GM23338 (cell line): Measurements from ENCODE around the gene MMADHC. TPM values are rescaled to one million over a fixed set of nuclear protein-coding genes. Genes with fewer than 3 reads are reported as not detected.

Source experiments
- ATAC-seq: fragments of 200-7000 bp; cut with Tn5 transposase; 3 replicates; pipeline ENCODE4 v1.9.1; 2020
- DNase-seq: peaks from one replicate; pipeline ENCODE4 v3.0.0-alpha.2; 2015; ENCODE audit warnings: low spot score
- H2AFZ ChIP-seq: fragments of 200-600 bp; sonication (generic); 2 replicates; pipeline ENCODE4 v1.8.0; 2016; ENCODE audit warnings: antibody characterized with exemption, mild to moderate bottlenecking, moderate library complexity
- H3F3A ChIP-seq: fragments of 200-600 bp; sonication (generic); replicated peaks from 2 replicates; pipeline ENCODE4 v1.8.0; 2017; ENCODE audit warnings: antibody characterized with exemption, mixed run types, low read depth
- H3K27ac ChIP-seq: fragments of 200-600 bp; sonication (generic); 2 replicates; pipeline ENCODE4 v1.6.1; 2016; ENCODE audit warnings: low read depth
- H3K27me3 ChIP-seq: fragments of 200-600 bp; sonication (generic); 2 replicates; pipeline ENCODE4 v1.8.0; 2016; ENCODE audit warnings: mild to moderate bottlenecking, mixed run types, moderate library complexity; ENCODE audit not compliant: insufficient read depth
- H3K36me3 ChIP-seq: fragments of 200-600 bp; sonication (generic); 2 replicates; pipeline ENCODE4 v1.8.0; 2016; ENCODE audit warnings: mild to moderate bottlenecking; ENCODE audit not compliant: insufficient read depth
- H3K4me1 ChIP-seq: fragments of 200-600 bp; sonication (generic); 2 replicates; pipeline ENCODE4 v1.8.0; 2016; ENCODE audit warnings: mild to moderate bottlenecking, moderate library complexity; ENCODE audit not compliant: insufficient read depth
- H3K4me2 ChIP-seq: fragments of 200-600 bp; sonication (generic); 2 replicates; pipeline ENCODE4 v1.7.1; 2017; ENCODE audit warnings: mixed run types
- H3K4me3 ChIP-seq: fragments of 200-600 bp; sonication (generic); 2 replicates; pipeline ENCODE4 v1.6.1; 2016; ENCODE audit warnings: mixed run types
- H3K79me2 ChIP-seq: fragments of 200-600 bp; sonication (generic); replicated peaks from 2 replicates; pipeline ENCODE4 v1.8.0; 2017; ENCODE audit warnings: mild to moderate bottlenecking; ENCODE audit not compliant: insufficient read depth
- H3K9me2 ChIP-seq: fragments of 200-600 bp; sonication (generic); 2 replicates; pipeline ENCODE4 v1.8.0; 2017; ENCODE audit not compliant: insufficient read depth
- H4K20me1 ChIP-seq: fragments of 200-600 bp; sonication (generic); replicated peaks from 2 replicates; pipeline ENCODE4 v1.8.0; 2017; ENCODE audit warnings: mild to moderate bottlenecking; ENCODE audit not compliant: insufficient read depth
- H3K27ac Mint-ChIP-seq: 2 replicates; pipeline ENCODE4 v1.8.0; 2020; ENCODE audit warnings: inconsistent platforms, mild to moderate bottlenecking, moderate library complexity, mixed read lengths
- H3K27me3 Mint-ChIP-seq: 3 replicates; pipeline ENCODE4 v1.8.0; 2022; ENCODE audit warnings: low read depth, mild to moderate bottlenecking, moderate library complexity, mixed read lengths, inconsistent platforms; ENCODE audit not compliant: insufficient read depth, poor library complexity
- H3K36me3 Mint-ChIP-seq: 3 replicates; pipeline ENCODE4 v1.8.0; 2021; ENCODE audit warnings: low read depth, mild to moderate bottlenecking, inconsistent platforms, moderate library complexity, mixed read lengths
- H3K4me1 Mint-ChIP-seq: 3 replicates; pipeline ENCODE4 v1.8.0; 2020; ENCODE audit warnings: mild to moderate bottlenecking, inconsistent platforms, mixed read lengths
- H3K4me3 Mint-ChIP-seq: 3 replicates; pipeline ENCODE4 v1.8.0; 2021; ENCODE audit warnings: moderate library complexity, mild to moderate bottlenecking, inconsistent platforms, mixed read lengths
- H3K9me3 Mint-ChIP-seq: 3 replicates; pipeline ENCODE4 v1.8.0; 2020; ENCODE audit warnings: moderate library complexity, mild to moderate bottlenecking, inconsistent platforms, mixed read lengths
- CTCF ChIP-seq, 2 experiments: fragments of 200-600 bp in 1 of 2; sonication (generic) in 1 of 2; conservative IDR thresholded peaks; 2 replicates each; pipeline versions ENCODE4 v1.5.1 to v1.6.1; 2016 to 2017; ENCODE audit warnings: antibody characterized with exemption in 2 of 2, low read depth in 2 of 2, mild to moderate bottlenecking in 2 of 2, moderate library complexity in 1 of 2
- EZH2phosphoT487 ChIP-seq: fragments of 200-600 bp; sonication (generic); IDR thresholded peaks from one replicate; pipeline ENCODE4 v1.8.1; 2018; ENCODE audit warnings: antibody characterized with exemption; ENCODE audit not compliant: unreplicated experiment
- JUNB ChIP-seq: IDR thresholded peaks from one replicate; pipeline ENCODE4 v1.6.1; 2016; ENCODE audit warnings: antibody characterized with exemption; ENCODE audit not compliant: unreplicated experiment
- POLR2AphosphoS5 ChIP-seq: IDR thresholded peaks from 2 replicates; pipeline ENCODE4 v1.6.1; 2016; ENCODE audit warnings: antibody characterized with exemption, low read depth
- STAT1 ChIP-seq: IDR thresholded peaks from one replicate; pipeline ENCODE4 v1.6.1; 2016; ENCODE audit warnings: antibody characterized with exemption; ENCODE audit not compliant: unreplicated experiment
- ZNF331 ChIP-seq: fragments of 250-450 bp; sonication (Bioruptor Pico); IDR thresholded peaks from 2 replicates; pipeline ENCODE4 v1.5.0; 2020; ENCODE audit warnings: low read depth, mild to moderate bottlenecking, moderate library complexity
- polyA plus RNA-seq: library from polyadenylated mRNA; unstranded; fragments of >200 nt; fragmentation: Nextera tagmentation; extraction: Ambion mirVana; gene quantifications from 2 replicates; pipeline ENCODE4 v1.2.1, GENCODE V29; 2016
- total RNA-seq: library from RNA; depleted of rRNA; stranded (reverse); fragments of >200 nt; shearing (Covaris generic); gene quantifications from 2 replicates; pipeline ENCODE4 v1.2.3, GENCODE V29; 2014
- TF ChIP-seq, protein P1 (sequence below): IDR thresholded peaks from 2 replicates; pipeline ENCODE4 v1.6.1; 2016; ENCODE audit warnings: antibody characterized with exemption
- TF ChIP-seq, protein P2 (sequence below): fragments of 250-450 bp; sonication (Bioruptor Pico); IDR thresholded peaks from 2 replicates; pipeline ENCODE4 v1.5.0; 2020; ENCODE audit warnings: mild to moderate bottlenecking, moderate library complexity

Gene MMADHC
- total and polyA plus RNA-seq, 2 experiments from 2014 or later = 135 to 163 TPM

- TF ChIP-seq EZH2phosphoT487 (no peak), JUNB (no peak)
- TF ChIP-seq, protein P1, sequence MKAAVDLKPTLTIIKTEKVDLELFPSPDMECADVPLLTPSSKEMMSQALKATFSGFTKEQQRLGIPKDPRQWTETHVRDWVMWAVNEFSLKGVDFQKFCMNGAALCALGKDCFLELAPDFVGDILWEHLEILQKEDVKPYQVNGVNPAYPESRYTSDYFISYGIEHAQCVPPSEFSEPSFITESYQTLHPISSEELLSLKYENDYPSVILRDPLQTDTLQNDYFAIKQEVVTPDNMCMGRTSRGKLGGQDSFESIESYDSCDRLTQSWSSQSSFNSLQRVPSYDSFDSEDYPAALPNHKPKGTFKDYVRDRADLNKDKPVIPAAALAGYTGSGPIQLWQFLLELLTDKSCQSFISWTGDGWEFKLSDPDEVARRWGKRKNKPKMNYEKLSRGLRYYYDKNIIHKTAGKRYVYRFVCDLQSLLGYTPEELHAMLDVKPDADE = no peak
Measured at GRCh38 chr2:149587950-149588487, 444 bp upstream of the MMADHC start (continued).

DNA sequence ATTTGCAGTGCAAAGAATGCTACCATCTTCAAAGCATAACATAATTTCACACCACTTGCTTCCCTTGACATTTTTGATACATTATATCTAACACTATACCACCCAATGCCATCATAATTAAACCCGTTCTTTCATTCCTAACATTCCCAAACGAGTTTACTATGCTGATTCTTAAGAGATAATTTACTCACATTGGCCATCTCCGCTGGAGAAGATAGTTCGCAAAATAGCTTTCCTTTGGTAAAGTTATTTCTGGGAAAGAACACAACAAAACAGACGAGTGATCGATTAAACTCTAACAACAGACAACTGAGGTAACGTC is 716 bp downstream of the MMADHC start:
- peaks cover 32% of the 10 kb centered on the region; the same call in 2 of the 3 replicates for H3K36me3 Mint-ChIP-seq
- peaks cover 16% of the 10 kb centered on the region; the same call in 1 of the 2 replicates for H3K4me1 ChIP-seq
- peak overlapping the region; percentile 99 for H3K27ac Mint-ChIP-seq
- peaks cover 49% of the 10 kb centered on the region for H3K79me2 ChIP-seq
- H3K9me3 Mint-ChIP-seq = no peaks in the 10 kb centered on the region; the same call in 2 of the 3 replicates
- H3K4me3 Mint-ChIP-seq = peak overlapping the region; percentile 94
- ATAC-seq = no peak
- peak overlapping the region; percentile 21; the same call in 1 of the 2 replicates for H2AFZ ChIP-seq
- peaks cover 11% of the 10 kb centered on the region for H3K4me1 Mint-ChIP-seq
- peak overlapping the region; percentile 97 for H3K27ac ChIP-seq
- H4K20me1 ChIP-seq = no peaks in the 10 kb centered on the region; the same call in 1 of the 2 replicates
- H3K9me2 ChIP-seq = no peaks in the 10 kb centered on the region
- no peaks in the 10 kb centered on the region for H3K27me3 ChIP-seq
- H3K4me3 ChIP-seq = peak overlapping the region; percentile 79
- H3K36me3 ChIP-seq = peaks cover 3% of the 10 kb centered on the region; the same call in 1 of the 2 replicates
- TF ChIP-seq ZNF331 (CRISPR knock-in tag) (no peak), CTCF (conservative IDR thresholded peaks at IDR 0.05; ENCODE audit: low read depth in 2 of 2) (no peak), POLR2AphosphoS5 (no peak), EZH2phosphoT487 (no peak), STAT1 (no peak)
- TF ChIP-seq, protein P2, sequence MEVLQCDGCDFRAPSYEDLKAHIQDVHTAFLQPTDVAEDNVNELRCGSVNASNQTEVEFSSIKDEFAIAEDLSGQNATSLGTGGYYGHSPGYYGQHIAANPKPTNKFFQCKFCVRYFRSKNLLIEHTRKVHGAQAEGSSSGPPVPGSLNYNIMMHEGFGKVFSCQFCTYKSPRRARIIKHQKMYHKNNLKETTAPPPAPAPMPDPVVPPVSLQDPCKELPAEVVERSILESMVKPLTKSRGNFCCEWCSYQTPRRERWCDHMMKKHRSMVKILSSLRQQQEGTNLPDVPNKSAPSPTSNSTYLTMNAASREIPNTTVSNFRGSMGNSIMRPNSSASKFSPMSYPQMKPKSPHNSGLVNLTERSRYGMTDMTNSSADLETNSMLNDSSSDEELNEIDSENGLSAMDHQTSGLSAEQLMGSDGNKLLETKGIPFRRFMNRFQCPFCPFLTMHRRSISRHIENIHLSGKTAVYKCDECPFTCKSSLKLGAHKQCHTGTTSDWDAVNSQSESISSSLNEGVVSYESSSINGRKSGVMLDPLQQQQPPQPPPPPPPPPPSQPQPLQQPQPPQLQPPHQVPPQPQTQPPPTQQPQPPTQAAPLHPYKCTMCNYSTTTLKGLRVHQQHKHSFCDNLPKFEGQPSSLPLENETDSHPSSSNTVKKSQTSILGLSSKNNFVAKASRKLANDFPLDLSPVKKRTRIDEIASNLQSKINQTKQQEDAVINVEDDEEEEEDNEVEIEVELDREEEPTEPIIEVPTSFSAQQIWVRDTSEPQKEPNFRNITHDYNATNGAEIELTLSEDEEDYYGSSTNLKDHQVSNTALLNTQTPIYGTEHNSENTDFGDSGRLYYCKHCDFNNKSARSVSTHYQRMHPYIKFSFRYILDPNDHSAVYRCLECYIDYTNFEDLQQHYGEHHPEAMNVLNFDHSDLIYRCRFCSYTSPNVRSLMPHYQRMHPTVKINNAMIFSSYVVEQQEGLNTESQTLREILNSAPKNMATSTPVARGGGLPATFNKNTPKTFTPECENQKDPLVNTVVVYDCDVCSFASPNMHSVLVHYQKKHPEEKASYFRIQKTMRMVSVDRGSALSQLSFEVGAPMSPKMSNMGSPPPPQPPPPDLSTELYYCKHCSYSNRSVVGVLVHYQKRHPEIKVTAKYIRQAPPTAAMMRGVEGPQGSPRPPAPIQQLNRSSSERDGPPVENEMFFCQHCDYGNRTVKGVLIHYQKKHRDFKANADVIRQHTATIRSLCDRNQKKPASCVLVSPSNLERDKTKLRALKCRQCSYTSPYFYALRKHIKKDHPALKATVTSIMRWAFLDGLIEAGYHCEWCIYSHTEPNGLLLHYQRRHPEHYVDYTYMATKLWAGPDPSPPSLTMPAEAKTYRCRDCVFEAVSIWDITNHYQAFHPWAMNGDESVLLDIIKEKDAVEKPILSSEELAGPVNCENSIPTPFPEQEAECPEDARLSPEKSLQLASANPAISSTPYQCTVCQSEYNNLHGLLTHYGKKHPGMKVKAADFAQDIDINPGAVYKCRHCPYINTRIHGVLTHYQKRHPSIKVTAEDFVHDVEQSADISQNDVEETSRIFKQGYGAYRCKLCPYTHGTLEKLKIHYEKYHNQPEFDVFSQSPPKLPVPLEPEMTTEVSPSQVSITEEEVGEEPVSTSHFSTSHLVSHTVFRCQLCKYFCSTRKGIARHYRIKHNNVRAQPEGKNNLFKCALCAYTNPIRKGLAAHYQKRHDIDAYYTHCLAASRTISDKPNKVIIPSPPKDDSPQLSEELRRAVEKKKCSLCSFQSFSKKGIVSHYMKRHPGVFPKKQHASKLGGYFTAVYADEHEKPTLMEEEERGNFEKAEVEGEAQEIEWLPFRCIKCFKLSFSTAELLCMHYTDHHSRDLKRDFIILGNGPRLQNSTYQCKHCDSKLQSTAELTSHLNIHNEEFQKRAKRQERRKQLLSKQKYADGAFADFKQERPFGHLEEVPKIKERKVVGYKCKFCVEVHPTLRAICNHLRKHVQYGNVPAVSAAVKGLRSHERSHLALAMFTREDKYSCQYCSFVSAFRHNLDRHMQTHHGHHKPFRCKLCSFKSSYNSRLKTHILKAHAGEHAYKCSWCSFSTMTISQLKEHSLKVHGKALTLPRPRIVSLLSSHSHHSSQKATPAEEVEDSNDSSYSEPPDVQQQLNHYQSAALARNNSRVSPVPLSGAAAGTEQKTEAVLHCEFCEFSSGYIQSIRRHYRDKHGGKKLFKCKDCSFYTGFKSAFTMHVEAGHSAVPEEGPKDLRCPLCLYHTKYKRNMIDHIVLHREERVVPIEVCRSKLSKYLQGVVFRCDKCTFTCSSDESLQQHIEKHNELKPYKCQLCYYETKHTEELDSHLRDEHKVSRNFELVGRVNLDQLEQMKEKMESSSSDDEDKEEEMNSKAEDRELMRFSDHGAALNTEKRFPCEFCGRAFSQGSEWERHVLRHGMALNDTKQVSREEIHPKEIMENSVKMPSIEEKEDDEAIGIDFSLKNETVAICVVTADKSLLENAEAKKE = no peak
- no peak for DNase-seq
- peaks cover 6% of the 10 kb centered on the region for H3K27me3 Mint-ChIP-seq
- peak overlapping the region; percentile 82 for H3K4me2 ChIP-seq
- no peaks in the 10 kb centered on the region for H3F3A ChIP-seq
